Tibial nerve (tissue), 4 donors: ENCODE results near the gene RARG. TPM values are rescaled to one million over a fixed set of nuclear protein-coding genes. Genes with fewer than 3 reads are reported as not detected.

Experiments used
- DNase-seq, 2 donors: peaks; one replicate each; pipeline ENCODE4 v3.0.0-alpha.2; 2019; ENCODE audit warnings: low spot score in 2 of 2
- H3K27ac ChIP-seq, 4 donors: fragments of 200-600 bp; sonication (generic) in 3 of 4; one replicate each; pipeline ENCODE4 v1.5.1; 2017 to 2019; ENCODE audit warnings: mild to moderate bottlenecking in 1 of 4
- H3K27me3 ChIP-seq, 2 donors: fragments of 200-600 bp; sonication (generic) in 1 of 2; one replicate each; pipeline versions ENCODE4 v1.5.1 to v1.6.0; 2017 to 2019
- H3K36me3 ChIP-seq, 3 donors: fragments of 200-600 bp; sonication (generic); one replicate each; pipeline ENCODE4 v1.5.1; 2018 to 2019
- H3K4me1 ChIP-seq, 4 donors: fragments of 200-600 bp; sonication (generic) in 3 of 4; one replicate each; pipeline ENCODE4 v1.5.1; 2017 to 2019
- H3K4me3 ChIP-seq, 4 donors: fragments of 200-600 bp; sonication (generic) in 3 of 4; one replicate each; pipeline ENCODE4 v1.5.1; 2017 to 2019; ENCODE audit warnings: mild to moderate bottlenecking in 1 of 4, moderate library complexity in 1 of 4
- H3K9me3 ChIP-seq, 4 donors: fragments of 200-600 bp; sonication (generic) in 3 of 4; one replicate each; pipeline ENCODE4 v1.5.1; 2017 to 2019
- CTCF ChIP-seq, 5 experiments: fragments of 200-600 bp in 3 of 5; fragments of 450-650 bp in 2 of 5; sonication (generic) in 3 of 5; IDR thresholded peaks; one replicate each; pipeline ENCODE4 v1.5.1; 2016 to 2019; ENCODE audit warnings: antibody characterized with exemption in 5 of 5, mild to moderate bottlenecking in 3 of 5, moderate library complexity in 2 of 5
- EP300 ChIP-seq, 2 donors: sonication (generic); formaldehyde crosslinking; IDR thresholded peaks; one replicate each; pipeline ENCODE4 v1.6.1; 2017; ENCODE audit warnings: antibody characterized with exemption in 2 of 2, mild to moderate bottlenecking in 1 of 2
- POLR2A ChIP-seq, 2 donors: fragments of 450-650 bp; IDR thresholded peaks; one replicate each; pipeline ENCODE4 v1.6.1; 2017; ENCODE audit warnings: antibody characterized with exemption in 2 of 2, mild to moderate bottlenecking in 2 of 2, moderate library complexity in 2 of 2
- WGBS, 2 donors: methylation state at CpG; one replicate each; pipeline ENCODE4 v1.1.5; 2018; 5-methylcytosine and 5-hydroxymethylcytosine counted together
- total RNA-seq, 4 donors: library from RNA; depleted of rRNA; stranded (reverse); fragments of >200 nt; gene quantifications; one replicate each; pipeline ENCODE4 v1.1.0, GENCODE V29; 2016

The RARG gene
- total RNA-seq, 4 donors from 2014 or later, result 28.0 to 32.3 (median 31.4) TPM

GRCh38 chr12:53221203-53222080, 10.6 kb downstream of the RARG start:
- H3K27ac ChIP-seq, result peak overlapping the region; percentile 92 to 100 (median 96)
- no peaks in the 10 kb centered on the region for H3K36me3 ChIP-seq
- H3K9me3 ChIP-seq, result no peaks in the 10 kb centered on the region
- TF ChIP-seq CTCF (IDR thresholded peaks at IDR 0.05) (peak; percentile 9 to 29 (median 22)), EP300 (IDR thresholded peaks at IDR 0.05) (peak in 1 of 2 donors; percentile 62), POLR2A (IDR thresholded peaks at IDR 0.05) (peak in 1 of 2 donors; percentile 46)
- DNase-seq, result peak in 1 of 2 donors; percentile 39
- WGBS, 2 donors, result 0 to 1% methylated on average over 44 to 51 of the region's 72 CpGs
- H3K4me3 ChIP-seq, result peak overlapping the region; percentile 53 to 78 (median 68)
- peaks cover 5 to 75% (median 63%) of the 10 kb centered on the region in 4 donors for H3K4me1 ChIP-seq
- H3K27me3 ChIP-seq, result no peaks in the 10 kb centered on the region

GRCh38 chr12:53220694-53221202, 11.3 kb downstream of the RARG start:
- no peaks in the 10 kb centered on the region for H3K27me3 ChIP-seq
- peak in 1 of 2 donors; percentile 8 for TF ChIP-seq POLR2A (IDR thresholded peaks at IDR 0.05)
- peak; percentile 12 to 72 for TF ChIP-seq EP300 (IDR thresholded peaks at IDR 0.05)
- no peak for TF ChIP-seq CTCF (IDR thresholded peaks at IDR 0.05)
- H3K36me3 ChIP-seq, result peaks cover 0 to under 1% (median 0%) of the 10 kb centered on the region in 3 donors
- H3K27ac ChIP-seq, result peak overlapping the region; percentile 92 to 100 (median 96)
- peak; percentile 77 to 82 for DNase-seq
- H3K4me3 ChIP-seq, result peak overlapping the region; percentile 53 to 78 (median 68)
- WGBS, 2 donors, result 1% methylated on average over 37 to 40 of the region's 42 CpGs
- peaks cover 5 to 75% (median 65%) of the 10 kb centered on the region in 4 donors for H3K4me1 ChIP-seq
- no peaks in the 10 kb centered on the region for H3K9me3 ChIP-seq

GRCh38 chr12:53219956-53220693, 11.9 kb downstream of the RARG start:
- peak; percentile 42 to 55 for DNase-seq
- Histone ChIP-seq H3K27ac (peak overlapping the region; percentile 92 to 100 (median 96)), H3K36me3 (peaks cover 0 to 6% (median 0%) of the 10 kb centered on the region in 3 donors), H3K4me3 (peak overlapping the region; percentile 53 to 78 (median 68)), H3K9me3 (no peaks in the 10 kb centered on the region), H3K27me3 (no peaks in the 10 kb centered on the region), H3K4me1 (peaks cover 5 to 75% (median 60%) of the 10 kb centered on the region in 4 donors)
- 0 to 1% methylated on average over 22 to 36 of the region's 53 CpGs for WGBS, 2 donors
- no peak for TF ChIP-seq POLR2A (IDR thresholded peaks at IDR 0.05)
- no peak for TF ChIP-seq CTCF (IDR thresholded peaks at IDR 0.05)
- TF ChIP-seq EP300 (IDR thresholded peaks at IDR 0.05), result no peak

- H3K4me3 ChIP-seq, result peak overlapping the region; percentile 53 to 78 (median 68)
- TF ChIP-seq POLR2A (IDR thresholded peaks at IDR 0.05) (no peak), EP300 (IDR thresholded peaks at IDR 0.05) (peak in 1 of 2 donors; percentile 34)
- peaks cover 4 to 75% (median 56%) of the 10 kb centered on the region in 4 donors for H3K4me1 ChIP-seq
- peaks cover 0 to 13% (median 0%) of the 10 kb centered on the region in 3 donors for H3K36me3 ChIP-seq
- H3K27me3 ChIP-seq, result no peaks in the 10 kb centered on the region
- 0 to 1% methylated on average over 27 of the region's 27 CpGs for WGBS, 2 donors
- peak overlapping the region; percentile 92 to 100 (median 96) for H3K27ac ChIP-seq
- no peaks in the 10 kb centered on the region for H3K9me3 ChIP-seq
- DNase-seq, result no peak
Measured at GRCh38 chr12:53219292-53219955, 12.6 kb downstream of the RARG start.
